NCI-H2029 treated with DMSO at 0.1 percent for 48 hours (cell line): ENCODE results near the gene BABAM1.

ENCODE experiments used
- DNase-seq: peaks from one replicate; lab custom pipeline; 2025; lab: John Stamatoyannopoulos, UW

BABAM1 gene

DNA sequence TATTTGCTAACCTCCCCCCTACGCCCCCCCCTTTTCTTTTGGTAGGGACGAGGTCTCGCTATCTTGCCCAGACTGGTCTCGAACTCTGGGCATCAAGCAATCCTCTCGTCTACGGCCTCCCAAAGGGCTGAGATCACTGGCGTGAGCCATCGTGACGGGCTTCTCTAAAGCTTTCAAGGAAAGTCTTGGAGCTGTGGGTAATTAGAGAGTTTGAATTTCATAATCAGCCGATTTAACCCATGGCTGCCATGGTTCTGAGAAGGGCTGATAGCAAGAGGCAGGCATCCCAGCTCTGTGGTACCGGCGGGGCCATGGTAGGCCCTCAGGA is 36.7 kb downstream of the BABAM1 start:
- no peak for DNase-seq

GRCh38 chr19:17304386-17305215 is 37.4 kb downstream of the BABAM1 start:
- peak; percentile 45 for DNase-seq

DNA sequence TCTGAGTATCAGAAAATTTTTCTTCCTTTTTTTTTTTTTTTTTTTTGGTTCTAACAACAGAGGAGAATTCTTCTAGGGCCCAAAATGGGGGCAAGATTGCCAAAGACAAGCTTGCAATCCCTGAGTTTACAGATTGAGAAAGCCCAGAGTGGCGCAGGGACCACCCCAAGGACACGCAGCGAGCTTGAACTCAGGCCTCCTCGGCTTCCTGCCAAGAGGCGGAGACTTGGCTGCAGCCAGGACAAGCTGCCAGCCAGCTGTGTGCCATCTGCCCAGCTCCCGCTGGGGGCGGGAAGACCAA is 37.9 kb downstream of the BABAM1 start:
- no peak for DNase-seq

DNA sequence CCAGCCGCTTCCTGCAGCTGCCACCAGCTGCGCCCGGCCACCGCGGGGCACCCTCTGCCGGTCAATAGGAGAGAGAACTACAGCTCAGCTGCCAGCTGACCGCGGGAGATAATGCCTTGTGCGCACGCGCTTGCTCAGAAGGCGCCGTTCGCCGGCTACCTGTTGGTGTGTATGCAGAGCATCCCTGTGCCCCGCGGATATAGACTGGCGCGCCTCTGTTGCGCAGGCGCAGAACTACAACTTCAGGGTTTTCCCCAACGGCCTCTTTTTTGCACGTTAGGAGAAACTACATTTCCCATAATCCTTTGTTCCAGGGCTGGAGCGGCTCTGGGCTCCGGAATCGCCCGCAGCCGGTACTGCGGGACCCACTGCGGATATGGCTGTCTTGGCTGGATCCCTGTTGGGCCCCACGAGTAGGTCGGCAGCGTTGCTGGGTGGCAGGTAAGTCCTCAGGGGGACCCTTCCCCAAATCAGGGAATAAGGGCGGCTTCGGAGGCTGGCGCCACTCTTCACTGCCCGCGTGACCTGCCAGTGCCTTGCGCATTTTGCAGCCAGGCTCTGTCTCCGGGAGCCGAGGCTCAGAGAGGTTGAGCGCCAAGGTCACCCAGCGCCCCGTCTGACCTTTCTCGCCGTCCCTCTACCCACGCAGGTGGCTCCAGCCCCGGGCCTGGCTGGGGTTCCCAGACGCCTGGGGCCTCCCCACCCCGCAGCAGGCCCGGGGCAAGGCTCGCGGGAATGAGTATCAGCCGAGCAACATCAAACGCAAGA is 38.5 kb downstream of the BABAM1 start, which contains the start of gene MRPL34:
TSS of gene MRPL34 (plus strand) at position 356 of the 768 bp plus-strand sequence. CDS start at position 377, 21 bp downstream.
- peak; percentile 97 for DNase-seq

DNA sequence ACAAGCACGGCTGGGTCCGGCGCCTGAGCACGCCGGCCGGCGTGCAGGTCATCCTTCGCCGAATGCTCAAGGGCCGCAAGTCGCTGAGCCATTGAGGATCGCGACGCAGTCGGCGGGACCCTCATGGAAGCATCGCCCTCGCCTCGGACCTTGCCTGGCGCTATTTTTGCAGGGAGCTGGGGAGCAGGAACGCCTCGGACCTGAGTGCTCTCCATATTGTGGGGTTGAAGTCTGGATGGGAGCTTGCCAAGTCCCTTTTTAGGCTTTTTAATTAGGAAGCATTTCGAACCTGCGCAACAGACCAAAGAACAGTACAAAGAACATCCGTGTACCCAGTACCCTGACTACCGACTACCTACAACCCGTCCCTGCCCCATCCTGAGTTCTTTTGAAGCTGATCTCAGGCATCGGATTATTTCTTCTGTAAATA is 39.1 kb downstream of the BABAM1 start:
- peak; percentile 9 for DNase-seq

DNA sequence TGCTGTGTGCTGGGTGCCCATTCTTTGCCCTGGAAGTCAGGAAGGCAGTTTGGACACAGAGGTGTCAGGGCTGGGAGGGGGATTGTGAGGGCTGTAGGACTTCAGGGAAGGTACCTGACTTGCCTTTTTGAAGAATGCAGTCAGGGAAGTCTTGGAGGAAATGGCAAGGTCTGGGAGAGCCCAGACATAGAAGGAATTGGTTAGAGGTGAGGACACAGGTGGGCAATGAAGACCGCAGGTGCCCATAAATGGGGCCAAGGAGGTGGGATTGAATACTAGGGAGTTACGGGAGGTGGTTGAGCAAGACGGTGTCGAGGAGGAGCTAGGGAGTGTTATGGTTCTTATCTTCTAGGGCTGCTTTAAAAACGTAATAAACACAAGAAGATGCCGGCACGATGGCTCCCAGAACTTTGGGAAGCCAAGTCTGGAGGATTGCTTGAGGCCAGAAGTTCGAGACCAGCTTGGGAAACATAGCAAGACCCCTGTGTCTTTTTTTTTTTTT is 40.7 kb downstream of the BABAM1 start:
- no peak for DNase-seq

- DNase-seq = peak; percentile 95
Observed at GRCh38 chr19:17309198-17309964, 42.1 kb downstream of the BABAM1 start, which contains the start of gene DDA1. Gene DDA1 (plus strand): TSS chr19:17309563. CDS start chr19:17309655, 92 bp downstream.

DNA sequence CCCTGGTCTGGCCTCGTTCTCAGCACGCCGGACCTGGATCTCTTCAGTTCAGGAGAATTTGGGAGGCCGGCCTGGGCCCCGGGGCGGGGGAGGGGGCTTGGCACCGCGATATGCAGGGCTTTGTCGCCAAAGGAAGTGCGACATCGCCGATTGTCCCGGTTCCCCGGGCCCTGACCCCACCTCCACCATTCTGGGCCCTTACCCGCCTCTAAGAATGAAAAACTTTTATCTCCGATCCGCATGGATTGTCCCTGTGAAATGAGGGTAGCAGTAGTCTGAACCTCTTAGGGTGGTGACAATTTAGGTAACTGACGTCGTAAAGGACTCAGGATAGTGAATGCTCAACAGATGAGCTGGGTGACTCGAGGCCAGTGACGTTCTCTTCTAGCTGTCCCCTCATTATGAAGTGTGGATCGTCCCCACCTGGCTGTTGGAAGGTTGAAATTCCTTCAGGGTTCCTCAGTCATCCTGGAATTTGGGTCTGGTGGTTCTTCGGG is 42.8 kb downstream of the BABAM1 start:
- DNase-seq = no peak

- DNase-seq = no peak
Observed at GRCh38 chr19:17311455-17312188, 44.4 kb downstream of the BABAM1 start.

DNA sequence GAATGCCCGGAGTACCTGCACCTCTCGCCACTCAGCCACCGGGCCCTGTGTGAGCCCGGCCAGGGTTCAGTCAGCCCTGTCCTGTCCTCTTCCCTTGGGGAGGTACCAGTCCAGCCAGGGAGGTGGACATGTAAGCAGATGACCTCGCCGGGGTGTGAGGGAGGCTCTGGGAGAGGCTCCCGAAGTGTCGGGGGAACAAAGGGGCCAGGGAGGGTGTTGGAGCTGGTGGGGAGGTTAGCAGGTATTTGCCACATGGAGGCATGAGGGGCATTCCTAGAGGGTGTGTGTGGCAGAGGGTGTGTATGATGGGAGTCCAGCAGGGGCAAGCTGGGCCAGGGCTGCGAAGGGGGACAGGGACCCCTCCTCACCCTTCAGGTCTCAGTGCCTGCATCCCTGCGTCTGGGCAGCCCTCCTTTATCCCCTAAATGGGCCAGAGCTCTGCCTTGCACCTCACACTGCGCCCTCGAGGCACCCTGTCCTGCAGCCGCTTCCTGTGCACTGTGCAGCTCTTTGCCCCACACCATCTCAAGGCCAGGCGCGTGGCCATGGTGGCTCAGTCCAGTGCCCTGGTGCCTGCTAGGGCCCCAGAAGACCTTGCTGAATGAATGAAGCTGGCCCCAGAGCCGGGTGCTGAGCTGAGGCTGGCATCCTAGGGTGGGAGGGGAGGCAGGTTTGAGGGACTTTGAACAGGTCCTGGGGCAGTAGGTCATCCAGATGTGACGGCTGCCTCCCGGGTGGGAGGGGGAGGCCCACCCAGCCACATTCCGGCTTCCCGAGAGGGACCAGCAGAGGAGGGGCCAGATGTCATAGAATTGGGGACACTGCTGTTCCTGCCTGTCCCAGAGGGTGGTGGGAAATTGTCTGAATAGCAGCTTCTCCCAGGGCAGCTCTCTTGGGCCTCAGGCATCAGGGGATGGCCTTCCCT is 45.2 kb downstream of the BABAM1 start:
- no peak for DNase-seq

DNA sequence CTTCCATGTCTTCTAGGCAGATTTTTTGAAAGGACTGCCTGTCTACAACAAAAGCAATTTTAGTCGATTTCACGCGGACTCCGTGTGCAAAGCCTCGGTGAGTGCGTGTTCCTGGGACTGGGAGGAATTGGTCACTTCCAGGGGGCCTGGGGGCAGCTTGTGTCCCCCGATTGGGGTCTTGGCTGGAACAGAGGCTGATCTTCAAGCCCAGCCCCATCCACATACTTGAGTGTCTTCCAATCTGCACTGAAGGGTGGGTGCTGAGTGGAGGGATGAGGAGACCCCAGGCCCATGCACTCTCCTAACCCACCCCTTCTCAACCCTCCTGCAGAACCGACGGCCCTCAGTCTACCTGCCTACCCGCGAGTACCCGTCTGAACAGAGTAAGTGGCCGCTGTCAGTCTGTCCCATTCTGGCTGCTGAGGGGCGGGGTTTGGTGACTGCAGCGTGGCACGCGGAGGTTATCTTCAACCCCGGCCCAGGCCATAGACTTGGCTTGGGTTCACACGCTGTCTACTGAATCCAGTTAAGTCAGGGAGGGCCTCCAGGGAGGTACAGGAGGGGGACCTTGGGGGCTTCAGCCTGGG is 46.9 kb downstream of the BABAM1 start:
- no peak for DNase-seq

GRCh38 chr19:17318966-17319365 is 51.7 kb downstream of the BABAM1 start:
- no peak for DNase-seq

GRCh38 chr19:17319473-17320238 is 52.4 kb downstream of the BABAM1 start:
- DNase-seq = no peak

DNA sequence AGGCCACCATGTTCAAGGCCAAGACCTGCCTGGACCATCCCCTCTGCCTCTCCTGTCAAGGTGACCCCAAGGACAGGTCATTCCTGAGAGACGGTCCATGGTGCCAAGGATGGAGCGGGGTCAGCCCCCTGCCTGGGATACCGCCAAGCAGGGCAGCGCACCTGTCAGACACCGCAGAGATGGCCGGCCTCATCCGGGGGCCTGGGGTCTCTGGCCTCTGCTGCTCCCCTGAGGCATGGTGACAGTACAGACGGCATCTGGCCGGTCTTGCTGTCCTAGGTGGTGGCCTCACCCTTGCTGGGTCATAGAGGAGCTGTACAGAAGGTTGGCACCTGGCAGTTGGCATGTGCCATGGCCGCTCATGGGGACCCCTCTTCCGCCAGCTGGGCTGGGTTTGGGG is 53.2 kb downstream of the BABAM1 start:
- DNase-seq = no peak

DNA sequence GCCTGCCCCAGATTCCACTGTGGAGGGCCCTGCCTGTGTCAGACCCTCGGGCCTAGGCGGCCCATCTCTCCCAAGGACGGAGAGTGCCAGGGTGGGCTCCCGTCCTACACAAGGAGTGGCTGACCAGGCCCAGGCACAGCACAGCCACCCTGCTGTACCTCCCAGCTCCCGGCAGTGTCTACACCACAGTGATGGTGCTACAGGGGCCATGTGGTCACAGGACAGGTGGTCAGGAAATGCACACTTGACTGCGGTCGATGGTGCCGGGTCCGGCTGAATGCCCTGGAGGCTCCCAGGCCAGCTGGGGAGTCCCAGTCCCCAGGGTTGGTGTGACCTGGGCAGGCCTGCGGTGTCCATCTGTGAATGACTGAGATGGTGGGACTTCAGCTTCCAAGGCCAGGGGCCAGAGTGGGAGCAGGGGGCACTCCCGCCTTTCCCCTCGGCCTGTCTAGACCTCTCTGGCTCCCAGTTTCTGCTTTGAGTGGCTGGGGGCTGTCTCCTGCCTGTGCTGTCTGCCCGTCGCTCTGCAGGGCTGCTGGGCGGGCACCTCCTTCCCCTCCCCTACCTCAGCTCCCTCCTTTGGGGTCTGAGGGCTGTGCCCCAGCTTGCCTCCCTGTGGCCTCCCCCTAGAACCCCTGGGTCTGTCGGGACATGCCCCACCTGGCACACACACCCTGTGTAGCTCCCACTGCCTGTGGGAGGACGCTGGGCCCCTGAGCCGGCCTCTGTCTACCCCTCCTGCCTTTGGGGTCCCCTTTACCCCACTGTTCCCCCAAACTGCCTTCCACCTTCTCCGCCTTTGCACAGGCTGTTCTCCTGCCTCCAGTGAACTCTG is 54.6 kb downstream of the BABAM1 start:
- no peak for DNase-seq

- DNase-seq = no peak
Observed at GRCh38 chr19:17322854-17323253, 55.6 kb downstream of the BABAM1 start.

- DNase-seq = no peak
Observed at GRCh38 chr19:17323300-17323963, 56.2 kb downstream of the BABAM1 start.

DNA sequence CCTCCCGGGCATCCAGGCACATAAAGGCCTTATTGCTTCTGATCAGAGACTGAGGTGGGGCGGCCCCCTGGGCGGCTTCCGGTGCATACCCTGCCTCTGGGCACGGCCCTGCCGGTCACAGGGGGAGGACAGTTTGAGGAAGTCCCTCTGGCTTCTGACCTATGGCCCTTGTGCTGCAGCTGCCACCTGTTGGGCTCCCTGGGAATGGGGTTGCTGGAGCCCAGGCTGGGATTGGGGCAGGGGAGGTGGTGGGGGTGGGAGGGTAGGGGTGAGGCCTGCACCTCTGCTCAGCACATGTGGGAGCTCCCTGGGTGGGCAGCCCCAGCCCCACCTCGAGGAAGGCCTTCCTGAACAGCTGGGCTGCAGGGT is 56.7 kb downstream of the BABAM1 start:
- no peak for DNase-seq
